Epithelial cell of proximal tubule (primary cell): ENCODE results near the gene CD38. TPM values are rescaled to one million over a fixed set of nuclear protein-coding genes. Genes with fewer than 3 reads are reported as not detected.

Experiments used
- DNase-seq: peaks from one replicate; pipeline ENCODE4 v3.0.0-alpha.2; 2011; ENCODE audit warnings: low read depth
- H3K4me3 ChIP-seq: 2 replicates; pipeline ENCODE4 v1.5.1; 2011; ENCODE audit warnings: low read depth, mild to moderate bottlenecking, low read length
- total RNA-seq: library from RNA; depleted of rRNA; stranded (reverse); fragments of >200 nt; gene quantifications from 2 replicates; pipeline ENCODE4 v1.2.3, GENCODE V29; 2015
- TF ChIP-seq, protein P1 (sequence below): conservative IDR thresholded peaks from 2 replicates; pipeline ENCODE4 v1.5.1; 2012; ENCODE audit warnings: low read depth, mild to moderate bottlenecking, low read length

Gene CD38
- total RNA-seq, 1 donor from 2014 or later = not detected

DNA sequence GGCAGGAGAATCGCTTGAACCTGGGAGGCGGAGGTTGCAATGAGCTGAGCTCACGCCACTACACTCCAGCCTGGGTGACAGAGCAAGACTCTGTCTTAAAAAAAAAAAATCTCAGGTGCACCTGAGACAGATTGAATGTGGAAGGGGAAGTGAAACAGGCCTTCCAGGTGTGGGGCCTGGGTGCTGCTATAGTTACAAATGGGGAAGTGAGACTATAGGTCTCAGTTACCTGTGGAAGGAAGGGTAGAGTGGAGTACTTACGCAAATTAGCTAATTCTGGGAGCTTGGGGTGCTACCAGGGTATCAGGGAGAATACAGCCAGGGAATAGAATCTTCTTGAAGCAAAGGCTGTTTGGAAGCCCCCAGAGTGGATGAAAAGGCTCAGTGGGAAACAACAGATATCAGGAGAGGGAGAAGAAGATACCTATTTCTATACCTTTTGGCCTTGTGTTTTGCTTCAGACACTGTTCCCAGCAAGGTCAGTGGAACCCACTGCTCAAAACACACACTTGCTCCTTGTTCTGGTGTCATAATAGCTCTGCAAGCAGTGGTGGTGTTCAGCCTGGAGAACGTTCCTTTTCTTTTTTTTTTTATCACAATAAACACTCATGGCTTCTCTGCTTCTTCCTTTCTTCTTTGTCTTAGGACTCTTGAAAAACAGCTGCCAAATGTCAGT, 7.0 kb downstream of the CD38 start:
- DNase-seq = no peak
- TF ChIP-seq, protein P1, sequence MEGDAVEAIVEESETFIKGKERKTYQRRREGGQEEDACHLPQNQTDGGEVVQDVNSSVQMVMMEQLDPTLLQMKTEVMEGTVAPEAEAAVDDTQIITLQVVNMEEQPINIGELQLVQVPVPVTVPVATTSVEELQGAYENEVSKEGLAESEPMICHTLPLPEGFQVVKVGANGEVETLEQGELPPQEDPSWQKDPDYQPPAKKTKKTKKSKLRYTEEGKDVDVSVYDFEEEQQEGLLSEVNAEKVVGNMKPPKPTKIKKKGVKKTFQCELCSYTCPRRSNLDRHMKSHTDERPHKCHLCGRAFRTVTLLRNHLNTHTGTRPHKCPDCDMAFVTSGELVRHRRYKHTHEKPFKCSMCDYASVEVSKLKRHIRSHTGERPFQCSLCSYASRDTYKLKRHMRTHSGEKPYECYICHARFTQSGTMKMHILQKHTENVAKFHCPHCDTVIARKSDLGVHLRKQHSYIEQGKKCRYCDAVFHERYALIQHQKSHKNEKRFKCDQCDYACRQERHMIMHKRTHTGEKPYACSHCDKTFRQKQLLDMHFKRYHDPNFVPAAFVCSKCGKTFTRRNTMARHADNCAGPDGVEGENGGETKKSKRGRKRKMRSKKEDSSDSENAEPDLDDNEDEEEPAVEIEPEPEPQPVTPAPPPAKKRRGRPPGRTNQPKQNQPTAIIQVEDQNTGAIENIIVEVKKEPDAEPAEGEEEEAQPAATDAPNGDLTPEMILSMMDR = no peak
- no peak overlapping the region for H3K4me3 ChIP-seq

DNA sequence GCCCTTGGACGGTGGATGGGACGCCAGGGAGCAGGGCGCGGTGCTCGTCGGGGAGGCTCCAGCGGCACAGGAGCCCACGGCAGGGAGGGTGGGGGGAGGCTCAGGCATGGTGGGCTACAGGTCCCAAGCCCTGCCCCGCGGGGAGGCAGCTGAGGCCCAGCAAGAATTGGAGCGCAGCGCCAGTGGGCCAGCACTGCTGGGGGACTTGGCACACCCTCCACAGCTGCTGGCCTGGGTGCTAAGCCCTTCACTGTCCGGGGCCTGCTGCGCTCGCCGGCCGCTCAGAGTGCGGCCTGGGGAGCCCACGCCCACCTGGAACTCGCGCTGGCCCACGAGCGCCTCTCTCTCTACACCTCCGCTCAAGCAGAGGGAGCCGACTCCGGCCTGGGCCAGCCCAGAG, 8.6 kb downstream of the CD38 start:
- no peak overlapping the region for H3K4me3 ChIP-seq
- TF ChIP-seq, protein P1 = no peak
- DNase-seq = no peak

DNA sequence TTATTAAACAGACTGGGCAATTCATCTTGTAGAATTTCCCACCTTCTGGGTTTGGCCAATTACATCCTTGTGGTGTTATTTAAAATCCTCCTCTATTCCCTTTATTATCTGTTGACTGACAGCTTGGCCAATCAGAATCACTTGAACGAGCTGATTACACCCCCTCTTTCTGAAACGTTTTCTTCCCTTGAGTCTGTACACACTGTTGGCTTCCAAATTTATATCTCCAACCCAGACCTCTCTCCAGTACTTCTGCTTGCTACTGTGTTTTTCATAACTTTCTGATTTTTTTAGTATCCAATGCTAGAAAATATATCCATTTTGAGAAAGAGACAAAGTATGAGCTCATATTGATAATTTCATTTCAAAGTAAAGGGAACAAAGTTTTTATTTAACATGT, 14.8 kb downstream of the CD38 start:
- no peak for DNase-seq
- no peak overlapping the region for H3K4me3 ChIP-seq
- TF ChIP-seq, protein P1 = no peak

DNA sequence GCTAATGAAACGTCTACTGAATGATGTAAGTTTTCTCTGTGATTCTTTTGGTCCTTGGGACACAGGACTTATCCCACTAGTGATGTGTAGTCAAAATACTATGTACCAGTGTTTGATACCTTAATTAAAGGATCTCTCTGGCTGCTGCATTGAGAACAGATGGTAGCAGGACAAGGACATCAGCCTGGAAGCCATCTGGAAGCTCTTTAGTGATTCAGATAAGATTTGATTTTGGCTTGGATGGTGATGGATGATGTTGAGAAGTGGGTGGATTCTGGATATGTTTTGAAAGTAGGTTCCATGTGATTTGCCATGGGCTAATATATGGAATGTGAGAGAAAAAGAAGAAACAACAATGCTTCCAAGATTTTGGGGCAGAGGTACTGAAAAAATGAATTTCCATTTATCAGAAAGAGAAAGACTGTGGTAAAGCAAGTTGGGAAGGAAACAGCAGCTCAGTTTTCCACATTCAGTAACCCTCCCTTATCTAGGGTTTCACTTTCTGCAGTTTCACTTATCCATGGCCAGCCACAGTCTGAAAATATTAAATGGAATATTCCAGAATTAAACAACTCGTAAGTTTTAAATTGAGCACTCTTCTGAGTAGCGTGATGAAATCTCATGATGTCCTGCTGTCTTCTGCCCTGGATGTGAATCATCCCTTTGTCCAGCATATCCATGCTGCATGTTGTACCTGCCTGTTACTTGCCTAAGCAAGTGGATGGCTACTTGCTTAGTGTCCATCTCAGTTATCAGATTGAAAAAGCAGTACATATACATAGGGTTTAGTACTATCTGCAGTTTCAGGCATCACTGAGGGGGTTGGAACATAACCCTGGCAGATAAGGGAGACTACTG, 15.6 kb downstream of the CD38 start:
- no peak for DNase-seq
- TF ChIP-seq, protein P1 = no peak
- no peak overlapping the region for H3K4me3 ChIP-seq

DNA sequence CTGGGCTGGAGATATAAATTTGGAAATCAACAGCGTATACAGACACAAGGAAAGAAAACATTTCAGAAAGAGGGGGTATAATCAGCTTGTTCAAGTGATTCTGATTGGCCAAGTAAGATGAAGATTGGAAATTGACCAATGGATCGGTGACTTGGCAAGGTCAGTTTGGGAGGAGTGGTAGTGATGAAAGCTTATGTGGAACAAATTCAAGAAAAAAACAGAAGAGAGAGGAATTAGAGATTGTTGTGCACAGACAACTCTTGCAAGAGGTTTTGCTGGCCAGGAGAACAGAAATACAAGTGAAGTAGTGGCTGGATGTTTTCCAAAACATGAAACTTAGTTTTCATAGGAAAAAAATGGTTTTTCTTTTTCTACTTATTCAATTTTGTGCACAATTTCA, 16.3 kb downstream of the CD38 start:
- TF ChIP-seq, protein P1 = no peak
- H3K4me3 ChIP-seq = no peak overlapping the region
- DNase-seq = no peak

DNA sequence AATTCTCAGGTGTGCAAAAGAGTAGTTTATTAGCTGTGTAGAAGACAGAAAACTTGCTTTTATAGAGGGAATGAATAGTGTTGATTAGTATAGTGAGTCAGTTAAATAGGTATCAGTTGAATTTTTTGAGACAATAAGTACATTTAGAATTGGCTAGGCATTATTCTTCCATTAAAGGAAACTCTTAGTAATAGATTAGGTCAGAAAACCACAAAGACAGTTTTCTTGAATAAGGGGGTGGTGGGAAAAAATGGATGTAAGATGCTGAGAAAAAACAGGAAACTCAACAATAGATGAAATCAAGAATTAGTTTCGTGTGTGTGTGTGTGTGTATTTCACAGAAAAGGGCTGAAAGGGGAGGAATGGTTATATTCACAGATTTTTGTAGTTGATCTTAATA, 16.8 kb downstream of the CD38 start:
- TF ChIP-seq, protein P1 = no peak
- no peak for DNase-seq
- H3K4me3 ChIP-seq = no peak overlapping the region
